Epithelial cell of proximal tubule (primary cell): ENCODE results near the gene RBM20. TPM values are rescaled to one million over a fixed set of nuclear protein-coding genes. Genes with fewer than 3 reads are reported as not detected.

ENCODE experiments used
- DNase-seq: peaks from one replicate; pipeline ENCODE4 v3.0.0-alpha.2; 2011; ENCODE audit warnings: low read depth
- H3K4me3 ChIP-seq: 2 replicates; pipeline ENCODE4 v1.5.1; 2011; ENCODE audit warnings: low read depth, mild to moderate bottlenecking, low read length
- total RNA-seq: library from RNA; depleted of rRNA; stranded (reverse); fragments of >200 nt; gene quantifications from 2 replicates; pipeline ENCODE4 v1.2.3, GENCODE V29; 2015
- TF ChIP-seq, protein P1 (sequence below): conservative IDR thresholded peaks from 2 replicates; pipeline ENCODE4 v1.5.1; 2012; ENCODE audit warnings: low read depth, mild to moderate bottlenecking, low read length

Gene RBM20
- total RNA-seq, 1 donor from 2014 or later = 0.46 TPM

GRCh38 chr10:110625951-110626855 lies 17.9 kb upstream of the RBM20 start:
- DNase-seq = no peak
- TF ChIP-seq, protein P1, sequence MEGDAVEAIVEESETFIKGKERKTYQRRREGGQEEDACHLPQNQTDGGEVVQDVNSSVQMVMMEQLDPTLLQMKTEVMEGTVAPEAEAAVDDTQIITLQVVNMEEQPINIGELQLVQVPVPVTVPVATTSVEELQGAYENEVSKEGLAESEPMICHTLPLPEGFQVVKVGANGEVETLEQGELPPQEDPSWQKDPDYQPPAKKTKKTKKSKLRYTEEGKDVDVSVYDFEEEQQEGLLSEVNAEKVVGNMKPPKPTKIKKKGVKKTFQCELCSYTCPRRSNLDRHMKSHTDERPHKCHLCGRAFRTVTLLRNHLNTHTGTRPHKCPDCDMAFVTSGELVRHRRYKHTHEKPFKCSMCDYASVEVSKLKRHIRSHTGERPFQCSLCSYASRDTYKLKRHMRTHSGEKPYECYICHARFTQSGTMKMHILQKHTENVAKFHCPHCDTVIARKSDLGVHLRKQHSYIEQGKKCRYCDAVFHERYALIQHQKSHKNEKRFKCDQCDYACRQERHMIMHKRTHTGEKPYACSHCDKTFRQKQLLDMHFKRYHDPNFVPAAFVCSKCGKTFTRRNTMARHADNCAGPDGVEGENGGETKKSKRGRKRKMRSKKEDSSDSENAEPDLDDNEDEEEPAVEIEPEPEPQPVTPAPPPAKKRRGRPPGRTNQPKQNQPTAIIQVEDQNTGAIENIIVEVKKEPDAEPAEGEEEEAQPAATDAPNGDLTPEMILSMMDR = no peak

GRCh38 chr10:110628161-110628560 lies 16.0 kb upstream of the RBM20 start:
- no peak for DNase-seq
- no peak overlapping the region for H3K4me3 ChIP-seq
- TF ChIP-seq, protein P1 = no peak

More at GRCh38 chr10:110625951-110626855, 17.9 kb upstream of the RBM20 start:
- H3K4me3 ChIP-seq = no peak overlapping the region

DNA sequence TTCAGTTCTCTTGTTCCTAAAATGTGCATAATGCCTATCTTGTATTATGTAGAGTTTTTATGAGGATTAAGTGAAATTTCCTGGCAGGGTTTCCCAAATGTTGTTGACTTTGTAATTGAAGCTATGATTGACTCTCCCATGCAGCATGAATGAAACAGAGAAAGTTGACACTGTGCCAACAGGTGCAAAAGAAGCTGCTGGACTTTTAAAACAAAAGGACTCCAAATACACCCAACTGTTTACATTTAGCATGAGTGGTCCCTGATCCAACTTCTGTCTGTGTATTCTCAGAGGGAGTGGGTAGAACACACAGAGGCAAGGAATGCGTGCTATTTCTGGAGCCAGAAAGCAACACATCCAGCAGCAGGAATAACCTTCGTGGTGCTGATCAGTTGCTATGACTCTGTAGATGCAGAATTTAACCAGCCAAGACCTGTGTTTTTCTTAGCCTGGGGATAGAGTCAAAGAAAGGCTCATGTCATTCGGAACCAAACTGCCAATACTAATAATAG lies 14.4 kb upstream of the RBM20 start:
- TF ChIP-seq, protein P1 = no peak
- no peak overlapping the region for H3K4me3 ChIP-seq
- no peak for DNase-seq

DNA sequence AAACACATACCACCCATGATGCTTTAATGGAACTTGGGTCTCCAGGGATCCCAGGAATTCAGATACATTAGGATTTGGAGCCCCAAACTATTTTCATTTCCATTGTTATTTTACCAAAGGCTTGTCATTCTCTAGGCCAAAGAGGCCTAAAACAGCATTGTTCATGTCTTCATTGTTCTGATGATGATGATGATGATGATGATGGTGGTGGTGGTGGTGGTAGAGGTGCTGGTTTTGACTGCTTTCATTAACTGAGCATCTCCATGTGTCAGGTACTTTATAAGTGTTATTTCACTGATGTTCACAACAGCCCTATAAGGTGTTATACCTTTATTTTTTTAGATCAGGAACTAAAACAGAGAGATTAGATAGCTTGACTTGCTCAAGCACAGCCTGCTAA lies 12.2 kb upstream of the RBM20 start:
- no peak for DNase-seq
- no peak overlapping the region for H3K4me3 ChIP-seq
- TF ChIP-seq, protein P1 = no peak

DNA sequence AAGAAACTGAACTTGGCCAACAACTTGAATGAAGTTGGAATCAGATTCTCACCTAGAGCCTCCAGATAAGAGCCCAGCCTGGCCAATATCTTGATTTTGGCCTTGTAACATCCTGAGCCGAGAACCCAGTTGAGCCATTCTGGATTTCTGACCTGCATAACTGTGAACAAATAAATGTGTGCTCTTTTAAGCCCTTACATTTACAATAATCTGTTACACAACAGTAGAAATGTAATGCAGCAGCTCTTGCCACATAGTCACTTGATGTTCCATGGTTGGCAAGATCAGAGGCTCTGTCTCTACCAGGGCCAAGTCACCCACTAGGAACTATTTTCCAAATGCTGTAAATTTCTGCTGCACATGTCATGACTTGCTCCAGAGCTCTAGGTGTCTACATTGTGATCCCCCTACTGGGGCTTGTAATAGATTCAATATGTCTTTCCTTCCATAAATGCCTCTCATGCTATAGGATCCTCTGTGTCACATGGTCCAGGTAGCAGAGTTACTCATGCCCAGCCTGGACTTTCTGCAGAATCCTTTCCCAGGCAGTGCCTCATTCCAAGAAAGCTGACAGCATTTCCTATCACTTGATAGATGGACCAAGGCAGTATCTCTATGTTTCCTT lies 11.4 kb upstream of the RBM20 start:
- no peak for DNase-seq
- TF ChIP-seq, protein P1 = no peak

DNA sequence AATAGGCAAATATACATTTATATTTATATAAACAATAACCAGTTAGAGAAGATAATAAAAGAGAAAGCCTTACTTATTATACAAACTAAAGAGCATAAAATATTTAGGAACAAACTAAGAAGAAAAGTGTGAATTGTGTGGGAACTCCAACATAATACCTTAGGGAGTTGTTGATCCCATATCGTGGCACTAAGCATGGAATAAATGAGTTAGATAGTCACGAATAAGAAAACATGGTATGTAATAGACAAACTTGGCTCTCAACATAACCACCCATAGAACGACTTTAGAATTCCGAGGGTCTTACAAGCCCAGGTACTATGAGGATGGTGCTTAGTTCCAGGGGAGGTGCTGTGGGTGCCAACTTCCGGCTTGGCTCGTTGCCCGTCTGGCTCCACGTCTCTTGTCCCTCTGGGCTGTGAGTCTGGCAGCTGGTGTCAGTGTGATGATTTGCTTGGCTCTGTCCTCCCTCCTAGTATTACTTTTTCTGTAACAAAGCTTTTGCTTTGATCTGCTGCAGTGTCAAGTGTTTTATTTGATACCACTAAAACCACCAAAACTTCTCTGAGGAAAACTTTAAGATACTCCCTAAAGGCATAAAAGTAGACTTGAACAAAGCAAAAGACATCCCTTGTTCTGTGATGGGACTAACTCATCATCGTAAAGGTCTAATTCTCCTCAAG lies 9.5 kb upstream of the RBM20 start:
- peak overlapping the region; percentile 26 for H3K4me3 ChIP-seq
- TF ChIP-seq, protein P1 = no peak
- DNase-seq = no peak

More for the DNA sequence above, 11.4 kb upstream of the RBM20 start:
- H3K4me3 ChIP-seq = no peak overlapping the region
